Rectal smooth muscle tissue (tissue), 1 donor: ENCODE results near the gene LYRM2.

Experiments used
- H3K27ac ChIP-seq: one replicate; pipeline ENCODE4 v1.7.0; 2013; ENCODE audit warnings: low read depth, low read length, inconsistent platforms
- H3K27me3 ChIP-seq: one replicate; pipeline ENCODE4 v1.7.0; 2013; ENCODE audit warnings: low read length; ENCODE audit not compliant: control insufficient read depth, insufficient read depth
- H3K36me3 ChIP-seq: one replicate; pipeline ENCODE4 v1.7.0; 2013; ENCODE audit warnings: low read length; ENCODE audit not compliant: control insufficient read depth, insufficient read depth
- H3K4me1 ChIP-seq: one replicate; pipeline ENCODE4 v1.7.0; 2013; ENCODE audit warnings: low read length; ENCODE audit not compliant: control insufficient read depth, insufficient read depth
- H3K4me3 ChIP-seq: one replicate; pipeline ENCODE4 v1.7.0; 2013; ENCODE audit warnings: low read length
- H3K9ac ChIP-seq: one replicate; pipeline ENCODE4 v1.7.0; 2013; ENCODE audit warnings: low read length

LYRM2 gene

GRCh38 chr6:89583559-89583958 lies 55.0 kb downstream of the LYRM2 start:
- no peaks in the 10 kb centered on the region for H3K36me3 ChIP-seq
- H3K27ac ChIP-seq = no peak overlapping the region
- H3K9ac ChIP-seq = no peak overlapping the region
- no peaks in the 10 kb centered on the region for H3K27me3 ChIP-seq
- H3K4me1 ChIP-seq = no peaks in the 10 kb centered on the region
- no peak overlapping the region for H3K4me3 ChIP-seq

GRCh38 chr6:89582669-89583325 lies 55.8 kb downstream of the LYRM2 start:
- H3K9ac ChIP-seq = no peak overlapping the region
- no peak overlapping the region for H3K4me3 ChIP-seq
- no peak overlapping the region for H3K27ac ChIP-seq
- no peaks in the 10 kb centered on the region for H3K27me3 ChIP-seq
- H3K4me1 ChIP-seq = no peaks in the 10 kb centered on the region
- H3K36me3 ChIP-seq = no peaks in the 10 kb centered on the region

- H3K27me3 ChIP-seq = no peaks in the 10 kb centered on the region
- H3K4me3 ChIP-seq = no peak overlapping the region
- no peaks in the 10 kb centered on the region for H3K4me1 ChIP-seq
- no peak overlapping the region for H3K27ac ChIP-seq
- no peaks in the 10 kb centered on the region for H3K36me3 ChIP-seq
- H3K9ac ChIP-seq = no peak overlapping the region
These were observed 56.9 kb downstream of the LYRM2 start for GRCh38 chr6:89581689-89582088.

- Histone ChIP-seq H3K4me3 (no peak overlapping the region), H3K27ac (no peak overlapping the region), H3K4me1 (no peaks in the 10 kb centered on the region), H3K36me3 (no peaks in the 10 kb centered on the region), H3K27me3 (no peaks in the 10 kb centered on the region), H3K9ac (no peak overlapping the region)
These were observed 57.4 kb downstream of the LYRM2 start for GRCh38 chr6:89580997-89581666.

- no peak overlapping the region for H3K27ac ChIP-seq
- H3K36me3 ChIP-seq = no peaks in the 10 kb centered on the region
- H3K9ac ChIP-seq = no peak overlapping the region
- H3K4me3 ChIP-seq = no peak overlapping the region
- no peaks in the 10 kb centered on the region for H3K4me1 ChIP-seq
- H3K27me3 ChIP-seq = no peaks in the 10 kb centered on the region
These were observed 63.0 kb downstream of the LYRM2 start for GRCh38 chr6:89575562-89575960.

- Histone ChIP-seq H3K9ac (no peak overlapping the region), H3K36me3 (no peaks in the 10 kb centered on the region), H3K4me3 (no peak overlapping the region), H3K27ac (no peak overlapping the region), H3K4me1 (no peaks in the 10 kb centered on the region), H3K27me3 (no peaks in the 10 kb centered on the region)
These were observed 63.5 kb downstream of the LYRM2 start for GRCh38 chr6:89574910-89575561.

- no peaks in the 10 kb centered on the region for H3K4me1 ChIP-seq
- no peak overlapping the region for H3K4me3 ChIP-seq
- H3K27ac ChIP-seq = no peak overlapping the region
- no peaks in the 10 kb centered on the region for H3K36me3 ChIP-seq
- no peak overlapping the region for H3K9ac ChIP-seq
- no peaks in the 10 kb centered on the region for H3K27me3 ChIP-seq
These were observed 70.7 kb downstream of the LYRM2 start for GRCh38 chr6:89567630-89568390.

- H3K9ac ChIP-seq = no peak overlapping the region
- H3K36me3 ChIP-seq = no peaks in the 10 kb centered on the region
- no peak overlapping the region for H3K27ac ChIP-seq
- H3K4me3 ChIP-seq = no peak overlapping the region
- no peaks in the 10 kb centered on the region for H3K27me3 ChIP-seq
- H3K4me1 ChIP-seq = no peaks in the 10 kb centered on the region
These were observed 71.5 kb downstream of the LYRM2 start for GRCh38 chr6:89566930-89567629.

GRCh38 chr6:89566008-89566800 lies 72.3 kb downstream of the LYRM2 start:
- Histone ChIP-seq H3K9ac (no peak overlapping the region), H3K36me3 (no peaks in the 10 kb centered on the region), H3K27me3 (no peaks in the 10 kb centered on the region), H3K4me1 (no peaks in the 10 kb centered on the region), H3K4me3 (no peak overlapping the region), H3K27ac (no peak overlapping the region)

- no peaks in the 10 kb centered on the region for H3K27me3 ChIP-seq
- no peak overlapping the region for H3K9ac ChIP-seq
- no peak overlapping the region for H3K4me3 ChIP-seq
- no peaks in the 10 kb centered on the region for H3K4me1 ChIP-seq
- H3K27ac ChIP-seq = no peak overlapping the region
- no peaks in the 10 kb centered on the region for H3K36me3 ChIP-seq
These were observed 73.7 kb downstream of the LYRM2 start for GRCh38 chr6:89564752-89565427.

- Histone ChIP-seq H3K27ac (no peak overlapping the region), H3K4me3 (no peak overlapping the region), H3K27me3 (no peaks in the 10 kb centered on the region), H3K4me1 (no peaks in the 10 kb centered on the region), H3K36me3 (no peaks in the 10 kb centered on the region), H3K9ac (no peak overlapping the region)
These were observed 74.7 kb downstream of the LYRM2 start for GRCh38 chr6:89563866-89564265.
